ENCODE data around the gene NNMT.

Gene NNMT

DNA sequence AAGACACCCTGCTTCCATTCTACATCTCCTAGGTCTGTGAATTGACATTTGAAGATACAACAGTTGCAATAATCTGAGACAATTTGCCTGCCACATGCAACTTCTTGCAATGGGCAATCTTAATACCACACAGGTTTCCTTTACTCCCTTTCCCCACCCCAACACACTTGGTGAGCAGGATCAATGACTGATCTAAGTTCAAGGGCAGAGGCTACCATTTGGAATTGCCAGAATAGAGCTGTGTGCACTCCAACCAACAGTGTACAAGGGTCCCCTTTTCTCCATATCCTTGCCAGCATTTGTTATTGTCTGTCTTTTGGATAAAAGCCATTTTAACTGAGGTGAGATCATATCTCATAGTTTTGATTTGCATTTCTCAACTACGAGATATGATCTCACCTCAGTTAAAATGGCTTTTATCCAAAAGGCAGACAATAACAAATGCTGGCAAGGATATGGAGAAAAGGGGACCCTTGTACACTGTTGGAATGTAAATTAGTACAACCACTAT is 2.9 kb upstream of the NNMT start:
- no peak overlapping the region for H3K4me3 ChIP-seq (ENCODE audit: low read length)
- no peaks in the 10 kb centered on the region for H3K9me3 ChIP-seq (ENCODE audit: low read length)
- H3K36me3 ChIP-seq (ENCODE audit: insufficient read depth, low read length), result no peaks in the 10 kb centered on the region
- peaks cover 2% of the 10 kb centered on the region for H3K4me1 ChIP-seq (ENCODE audit: insufficient read depth, low read length)
- no peaks in the 10 kb centered on the region for H3K27me3 ChIP-seq (ENCODE audit: insufficient read depth, low read length)
- no peak overlapping the region for H2AFZ ChIP-seq (ENCODE audit: low read depth, low read length)

DNA sequence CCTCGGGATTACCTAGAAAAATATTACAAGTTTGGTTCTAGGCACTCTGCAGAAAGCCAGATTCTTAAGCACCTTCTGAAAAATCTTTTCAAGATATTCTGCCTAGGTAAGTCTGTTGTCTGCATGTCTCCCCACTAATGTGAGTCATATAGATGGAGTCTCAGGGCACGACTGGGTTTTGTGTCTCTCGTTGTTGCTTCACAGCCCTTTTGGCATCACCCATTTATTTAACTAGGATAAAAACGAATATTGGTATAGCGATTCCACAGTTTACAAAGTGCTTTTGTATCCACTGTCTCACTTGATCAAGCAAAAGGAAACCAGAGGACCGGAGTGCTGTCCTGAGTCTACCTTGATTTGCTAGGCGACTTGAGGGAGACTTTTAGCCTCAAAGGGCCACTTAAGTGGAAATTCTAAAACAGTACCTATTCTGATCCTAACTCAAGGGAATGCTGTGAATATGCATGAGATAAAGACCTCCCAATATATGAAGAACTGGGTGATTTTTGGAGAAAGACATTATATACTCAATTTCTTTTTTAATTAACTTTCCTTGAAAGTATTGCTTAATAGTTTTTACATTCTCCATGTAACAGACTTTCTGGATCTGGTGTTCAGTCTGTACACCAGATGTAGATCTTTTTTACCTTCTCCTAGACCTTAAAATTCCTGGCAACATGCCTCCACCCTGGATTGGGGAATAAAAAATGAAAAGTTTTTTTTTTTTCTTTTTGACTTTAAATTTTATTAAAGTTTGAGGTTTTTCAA is 590 bp downstream of the NNMT start:
- H3K27me3 ChIP-seq (ENCODE audit: insufficient read depth, low read length), result no peaks in the 10 kb centered on the region
- H3K4me3 ChIP-seq (ENCODE audit: low read length), result no peak overlapping the region
- H2AFZ ChIP-seq (ENCODE audit: low read depth, low read length), result no peak overlapping the region
- H3K9me3 ChIP-seq (ENCODE audit: low read length), result no peaks in the 10 kb centered on the region
- peaks cover 2% of the 10 kb centered on the region for H3K4me1 ChIP-seq (ENCODE audit: insufficient read depth, low read length)
- no peaks in the 10 kb centered on the region for H3K36me3 ChIP-seq (ENCODE audit: insufficient read depth, low read length)

DNA sequence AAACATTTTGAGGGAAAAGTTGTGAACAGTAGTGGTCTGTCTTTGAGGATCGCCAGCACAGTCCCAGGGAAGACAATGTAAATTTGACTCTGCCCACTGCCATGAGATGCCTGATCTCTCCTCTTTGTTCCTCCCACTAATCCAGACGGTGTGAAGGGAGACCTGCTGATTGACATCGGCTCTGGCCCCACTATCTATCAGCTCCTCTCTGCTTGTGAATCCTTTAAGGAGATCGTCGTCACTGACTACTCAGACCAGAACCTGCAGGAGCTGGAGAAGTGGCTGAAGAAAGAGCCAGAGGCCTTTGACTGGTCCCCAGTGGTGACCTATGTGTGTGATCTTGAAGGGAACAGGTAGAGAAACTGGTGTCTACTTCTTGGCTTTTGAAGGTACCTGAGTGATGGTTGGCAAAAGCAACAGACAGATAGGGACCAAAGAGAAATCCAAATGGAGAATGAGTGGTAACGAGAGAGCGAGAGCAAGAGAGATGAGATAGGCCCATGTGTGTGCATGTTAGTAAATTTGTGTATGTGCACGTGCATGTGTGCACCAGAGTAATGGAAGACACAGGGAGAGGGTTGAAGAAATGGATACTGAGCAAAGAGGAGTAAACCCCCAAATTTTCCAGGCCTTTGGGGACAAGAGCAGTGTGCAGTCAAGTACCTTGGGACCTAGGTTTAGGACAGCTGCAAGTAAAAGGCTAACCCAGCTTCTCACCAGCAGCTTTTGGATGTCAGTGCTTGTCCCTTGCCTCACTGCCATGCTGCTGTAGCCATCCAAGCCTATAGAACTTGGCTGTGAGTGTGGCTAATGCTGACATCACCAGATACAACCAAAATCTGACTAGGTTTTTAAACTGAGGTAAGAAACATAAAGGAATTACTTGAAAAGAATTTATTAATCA is 1.9 kb downstream of the NNMT start:
- Histone ChIP-seq H3K27me3 (ENCODE audit: insufficient read depth, low read length) (no peaks in the 10 kb centered on the region), H3K4me3 (ENCODE audit: low read length) (no peak overlapping the region), H3K4me1 (ENCODE audit: insufficient read depth, low read length) (no peaks in the 10 kb centered on the region), H3K36me3 (ENCODE audit: insufficient read depth, low read length) (no peaks in the 10 kb centered on the region), H3K9me3 (ENCODE audit: low read length) (no peaks in the 10 kb centered on the region), H2AFZ (ENCODE audit: low read depth, low read length) (no peak overlapping the region)

DNA sequence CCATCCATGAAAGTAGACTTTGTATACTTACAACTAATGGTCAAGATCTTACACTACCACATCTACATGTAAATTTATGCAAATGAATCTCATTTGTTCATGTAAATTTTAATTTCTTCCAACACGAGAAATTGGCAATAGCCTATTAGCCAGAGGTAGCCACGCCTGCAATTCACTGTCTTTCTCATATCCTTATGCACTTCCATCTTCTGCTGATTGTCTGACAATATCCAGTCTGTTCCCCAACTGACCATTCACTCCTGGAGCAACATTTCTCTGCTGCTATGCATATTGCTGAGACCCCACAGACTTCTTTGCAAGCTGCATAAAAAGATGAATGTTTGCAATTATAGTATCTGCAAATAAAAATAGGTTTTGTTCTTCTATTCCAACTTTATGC is 2.5 kb downstream of the NNMT start:
- Histone ChIP-seq H3K27me3 (ENCODE audit: insufficient read depth, low read length) (no peaks in the 10 kb centered on the region), H2AFZ (ENCODE audit: low read depth, low read length) (no peak overlapping the region), H3K36me3 (ENCODE audit: insufficient read depth, low read length) (no peaks in the 10 kb centered on the region), H3K4me3 (ENCODE audit: low read length) (no peak overlapping the region), H3K9me3 (ENCODE audit: low read length) (no peaks in the 10 kb centered on the region), H3K4me1 (ENCODE audit: insufficient read depth, low read length) (no peaks in the 10 kb centered on the region)

DNA sequence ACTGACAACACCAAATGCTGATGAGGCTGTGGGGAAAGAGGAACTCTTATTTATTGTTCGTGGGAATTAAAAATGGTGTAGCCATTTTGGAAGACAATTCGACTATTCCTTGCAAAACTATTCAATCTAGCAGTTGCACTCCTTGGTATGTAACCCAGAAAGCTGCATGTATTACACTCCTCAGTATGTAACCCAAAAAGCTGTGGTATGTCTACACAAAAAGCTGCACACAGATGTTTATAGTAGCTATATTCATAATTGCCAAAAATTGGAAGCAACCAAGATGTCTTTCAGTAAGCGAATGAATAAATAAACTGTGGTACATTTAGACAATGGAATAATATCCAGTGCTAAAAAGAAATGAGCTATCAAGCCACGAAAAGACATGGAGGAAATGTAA is 4.9 kb downstream of the NNMT start:
- Histone ChIP-seq H3K36me3 (ENCODE audit: insufficient read depth, low read length) (no peaks in the 10 kb centered on the region), H3K4me1 (ENCODE audit: insufficient read depth, low read length) (no peaks in the 10 kb centered on the region), H3K27me3 (ENCODE audit: insufficient read depth, low read length) (no peaks in the 10 kb centered on the region), H3K9me3 (ENCODE audit: low read length) (no peaks in the 10 kb centered on the region), H3K4me3 (ENCODE audit: low read length) (no peak overlapping the region), H2AFZ (ENCODE audit: low read depth, low read length) (no peak overlapping the region)

DNA sequence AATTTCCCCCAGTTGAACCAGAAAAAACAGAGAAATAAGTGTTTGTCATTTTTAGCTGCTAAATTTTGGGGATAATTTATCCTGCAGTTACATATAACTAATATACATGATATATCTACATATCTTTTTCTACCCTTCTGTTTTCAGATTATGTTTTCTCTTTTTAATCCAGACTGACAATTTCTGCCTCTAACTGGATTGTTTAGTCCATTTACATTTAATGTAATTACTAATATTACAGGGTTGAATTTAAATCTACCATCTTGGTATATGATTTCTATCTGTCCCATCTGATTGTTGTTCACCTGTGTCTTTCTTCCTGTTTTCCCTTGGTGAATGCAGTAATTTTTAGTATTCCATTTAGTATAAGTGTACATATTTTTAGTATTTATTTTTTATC is 5.7 kb downstream of the NNMT start:
- Histone ChIP-seq H3K4me3 (ENCODE audit: low read length) (no peak overlapping the region), H2AFZ (ENCODE audit: low read depth, low read length) (no peak overlapping the region)

DNA sequence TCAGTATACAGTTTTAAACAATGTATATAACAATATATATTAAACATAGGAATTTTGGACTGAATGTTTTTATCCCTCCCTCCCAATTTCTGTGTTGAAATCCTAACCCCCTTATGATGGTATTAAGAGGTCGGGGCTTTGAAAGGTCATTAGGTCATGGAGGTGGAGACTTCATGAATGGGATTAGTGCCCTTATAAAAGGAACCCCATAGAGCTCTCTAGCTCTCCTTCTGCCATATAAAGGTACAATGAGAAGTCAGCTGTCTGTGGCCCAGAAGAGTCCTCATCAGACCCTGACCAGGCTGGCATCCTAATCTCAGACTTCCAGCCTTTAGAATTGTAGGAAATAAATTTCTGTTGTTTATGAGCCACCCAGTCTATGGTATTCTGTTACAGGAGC is 6.5 kb downstream of the NNMT start:
- Histone ChIP-seq H3K27me3 (ENCODE audit: insufficient read depth, low read length) (no peaks in the 10 kb centered on the region), H3K4me3 (ENCODE audit: low read length) (no peak overlapping the region), H3K9me3 (ENCODE audit: low read length) (no peaks in the 10 kb centered on the region), H2AFZ (ENCODE audit: low read depth, low read length) (no peak overlapping the region), H3K36me3 (ENCODE audit: insufficient read depth, low read length) (no peaks in the 10 kb centered on the region), H3K4me1 (ENCODE audit: insufficient read depth, low read length) (no peaks in the 10 kb centered on the region)

More for the DNA sequence above, 5.7 kb downstream of the NNMT start:
- no peaks in the 10 kb centered on the region for H3K27me3 ChIP-seq (ENCODE audit: insufficient read depth, low read length)
- no peaks in the 10 kb centered on the region for H3K9me3 ChIP-seq (ENCODE audit: low read length)
- H3K36me3 ChIP-seq (ENCODE audit: insufficient read depth, low read length), result no peaks in the 10 kb centered on the region
- H3K4me1 ChIP-seq (ENCODE audit: insufficient read depth, low read length), result no peaks in the 10 kb centered on the region

DNA sequence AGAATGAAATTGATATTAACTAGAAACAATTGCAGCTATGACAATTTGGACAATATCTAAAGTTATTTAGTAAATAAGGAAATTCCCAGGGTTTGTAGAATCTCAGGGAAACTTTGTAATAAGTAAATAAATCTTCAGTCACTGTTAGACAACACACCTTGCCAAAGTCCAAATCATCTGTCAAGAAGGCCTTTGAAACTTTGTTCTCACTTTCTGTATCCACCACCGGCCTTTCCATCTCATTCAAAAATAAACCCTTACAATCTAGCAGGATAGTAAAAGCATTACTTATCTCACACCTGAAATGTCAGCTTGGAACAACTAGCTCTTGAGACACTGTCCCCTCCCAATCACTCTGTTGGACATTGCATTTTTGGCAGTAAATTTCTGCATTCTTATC is 7.9 kb downstream of the NNMT start:
- H3K36me3 ChIP-seq (ENCODE audit: insufficient read depth, low read length), result no peaks in the 10 kb centered on the region
- no peaks in the 10 kb centered on the region for H3K27me3 ChIP-seq (ENCODE audit: insufficient read depth, low read length)
- H3K9me3 ChIP-seq (ENCODE audit: low read length), result no peaks in the 10 kb centered on the region
- H3K4me3 ChIP-seq (ENCODE audit: low read length), result no peak overlapping the region
- no peaks in the 10 kb centered on the region for H3K4me1 ChIP-seq (ENCODE audit: insufficient read depth, low read length)
- H2AFZ ChIP-seq (ENCODE audit: low read depth, low read length), result no peak overlapping the region

DNA sequence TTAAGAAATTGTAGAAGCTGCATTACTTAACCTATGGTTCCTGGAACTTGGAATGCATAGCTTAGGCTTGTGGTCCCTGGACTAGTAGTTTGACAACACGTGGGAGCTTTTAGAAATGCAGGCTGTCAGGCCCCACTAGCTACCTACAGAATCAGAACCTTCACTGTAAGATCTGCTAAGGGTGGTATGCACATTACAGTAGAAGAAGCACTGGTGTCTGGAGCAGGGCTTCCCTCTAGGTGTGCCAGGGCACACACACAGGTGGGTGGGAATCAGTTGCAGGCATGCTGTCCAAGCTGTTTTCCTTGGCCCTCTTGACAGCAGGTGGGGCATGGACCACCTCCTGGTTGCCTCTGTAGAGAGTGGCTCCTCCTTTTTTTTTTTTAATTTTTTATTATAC is 8.8 kb downstream of the NNMT start:
- no peaks in the 10 kb centered on the region for H3K9me3 ChIP-seq (ENCODE audit: low read length)
- no peaks in the 10 kb centered on the region for H3K36me3 ChIP-seq (ENCODE audit: insufficient read depth, low read length)
- H3K4me3 ChIP-seq (ENCODE audit: low read length), result no peak overlapping the region
- no peak overlapping the region for H2AFZ ChIP-seq (ENCODE audit: low read depth, low read length)
- H3K4me1 ChIP-seq (ENCODE audit: insufficient read depth, low read length), result no peaks in the 10 kb centered on the region
- H3K27me3 ChIP-seq (ENCODE audit: insufficient read depth, low read length), result no peaks in the 10 kb centered on the region

DNA sequence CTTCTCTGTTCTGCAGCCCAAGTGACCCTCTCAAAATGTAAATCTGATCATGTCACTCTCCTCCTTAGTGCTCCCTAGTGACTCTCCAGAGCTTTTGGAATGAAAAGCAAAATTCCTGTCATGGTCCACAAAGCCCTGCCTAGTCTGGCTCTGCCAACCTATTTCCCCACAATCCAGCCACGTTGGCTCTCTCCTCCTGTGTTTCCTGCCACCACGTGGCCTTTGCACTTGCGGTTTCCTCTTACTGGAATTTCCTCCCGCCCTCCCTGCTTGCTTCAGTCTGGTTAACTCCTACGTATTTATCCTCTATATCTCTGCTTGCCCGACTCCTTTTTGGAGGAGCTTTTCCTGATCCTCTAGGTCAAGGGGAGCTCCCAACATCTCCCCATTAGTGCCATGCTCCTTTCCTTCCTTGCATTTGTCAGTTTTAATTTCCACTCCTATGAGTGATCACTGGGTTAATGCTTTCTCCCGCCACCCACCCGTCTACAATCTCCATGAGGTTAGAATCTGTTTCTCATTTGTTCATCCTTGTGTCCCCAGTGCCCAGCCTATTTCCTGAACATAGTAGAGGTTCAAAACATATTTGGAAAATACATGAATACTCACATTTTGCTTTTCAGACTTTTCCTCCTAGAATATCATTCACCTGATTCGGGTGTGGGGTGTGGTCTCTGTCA is 11.5 kb downstream of the NNMT start:
- Histone ChIP-seq H3K9me3 (ENCODE audit: low read length) (no peaks in the 10 kb centered on the region), H3K27me3 (ENCODE audit: insufficient read depth, low read length) (no peaks in the 10 kb centered on the region), H3K36me3 (ENCODE audit: insufficient read depth, low read length) (no peaks in the 10 kb centered on the region), H3K4me3 (ENCODE audit: low read length) (no peak overlapping the region), H3K4me1 (ENCODE audit: insufficient read depth, low read length) (no peaks in the 10 kb centered on the region), H2AFZ (ENCODE audit: low read depth, low read length) (no peak overlapping the region)

DNA sequence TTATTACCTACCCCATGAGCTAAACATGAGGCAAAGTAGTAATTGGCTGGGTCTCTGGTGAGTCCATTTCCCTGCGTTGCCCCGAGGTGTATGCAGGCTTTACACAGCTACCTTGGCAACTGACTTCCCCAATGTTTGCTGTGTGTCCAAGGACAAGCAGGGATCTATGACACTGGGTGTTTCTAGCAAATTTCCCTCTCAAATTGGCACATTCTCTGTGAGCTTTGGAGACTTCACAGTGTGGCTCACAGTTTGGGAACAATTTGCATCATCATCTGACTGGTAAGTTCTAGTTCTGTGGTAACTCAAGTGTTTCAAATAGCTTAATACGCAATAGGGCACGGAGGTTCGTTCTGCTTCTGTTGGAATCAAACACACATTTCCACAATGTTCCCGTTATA is 12.5 kb downstream of the NNMT start:
- no peaks in the 10 kb centered on the region for H3K36me3 ChIP-seq (ENCODE audit: insufficient read depth, low read length)
- no peak overlapping the region for H2AFZ ChIP-seq (ENCODE audit: low read depth, low read length)
- H3K9me3 ChIP-seq (ENCODE audit: low read length), result no peaks in the 10 kb centered on the region
- H3K27me3 ChIP-seq (ENCODE audit: insufficient read depth, low read length), result no peaks in the 10 kb centered on the region
- no peaks in the 10 kb centered on the region for H3K4me1 ChIP-seq (ENCODE audit: insufficient read depth, low read length)
- H3K4me3 ChIP-seq (ENCODE audit: low read length), result no peak overlapping the region

DNA sequence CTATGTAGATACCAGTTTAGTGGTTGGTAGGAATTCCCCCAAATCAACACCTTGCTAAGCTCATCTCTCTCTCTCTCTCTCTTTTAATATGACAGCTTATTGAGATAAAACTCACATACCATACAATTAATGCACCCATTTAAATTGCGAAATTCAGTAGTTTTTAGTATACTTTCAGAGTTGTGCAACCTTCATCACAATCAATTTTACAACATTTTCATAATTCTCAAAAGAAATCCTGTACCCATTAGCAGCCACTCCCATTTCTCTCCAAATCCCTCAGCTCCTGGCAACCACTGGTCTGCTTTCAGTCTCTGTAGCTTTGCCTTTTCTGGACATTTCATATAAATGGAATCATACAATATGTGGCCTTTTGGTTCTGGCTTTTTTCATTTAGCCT is 13.3 kb downstream of the NNMT start:
- H2AFZ ChIP-seq (ENCODE audit: low read depth, low read length), result no peak overlapping the region
- H3K27me3 ChIP-seq (ENCODE audit: insufficient read depth, low read length), result no peaks in the 10 kb centered on the region
- no peaks in the 10 kb centered on the region for H3K4me1 ChIP-seq (ENCODE audit: insufficient read depth, low read length)
- H3K36me3 ChIP-seq (ENCODE audit: insufficient read depth, low read length), result no peaks in the 10 kb centered on the region
- no peak overlapping the region for H3K4me3 ChIP-seq (ENCODE audit: low read length)
- no peaks in the 10 kb centered on the region for H3K9me3 ChIP-seq (ENCODE audit: low read length)

DNA sequence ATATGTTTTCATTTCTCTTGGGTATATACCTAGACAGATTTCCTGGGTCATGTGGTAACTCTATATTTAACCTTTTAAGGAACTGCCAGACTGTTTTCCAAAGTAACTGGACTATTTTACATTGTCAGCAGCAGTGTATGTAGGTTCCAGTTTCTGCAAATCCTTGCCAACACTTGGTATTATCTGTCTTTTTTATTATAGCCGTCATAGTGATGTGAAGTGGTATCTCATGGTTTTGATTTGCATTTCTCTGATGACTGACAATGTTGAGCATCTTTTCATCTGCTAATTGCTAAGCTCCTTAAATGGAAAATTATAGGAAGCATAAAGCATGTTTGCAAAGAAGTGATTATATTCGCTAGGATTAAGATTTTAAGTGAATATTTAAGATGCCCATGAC is 13.9 kb downstream of the NNMT start:
- Histone ChIP-seq H2AFZ (ENCODE audit: low read depth, low read length) (no peak overlapping the region), H3K27me3 (ENCODE audit: insufficient read depth, low read length) (no peaks in the 10 kb centered on the region), H3K4me1 (ENCODE audit: insufficient read depth, low read length) (no peaks in the 10 kb centered on the region), H3K36me3 (ENCODE audit: insufficient read depth, low read length) (no peaks in the 10 kb centered on the region), H3K4me3 (ENCODE audit: low read length) (no peak overlapping the region), H3K9me3 (ENCODE audit: low read length) (no peaks in the 10 kb centered on the region)

Data from neuron (in vitro differentiated cells).